Loucy (cell line): ENCODE results near the gene NFYA.

Source experiments
- H2AFZ ChIP-seq: fragments of 200-600 bp; sonication (generic); 2 replicates; pipeline ENCODE4 v1.6.0; 2016; ENCODE audit warnings: antibody characterized with exemption, mild to moderate bottlenecking, low read length, moderate library complexity
- H3F3A ChIP-seq: fragments of 200-600 bp; 2 replicates; pipeline ENCODE4 v1.6.0; 2016; ENCODE audit warnings: antibody characterized with exemption, low read depth, mild to moderate bottlenecking
- H3K27me3 ChIP-seq: fragments of 200-600 bp; sonication (generic); 2 replicates; pipeline ENCODE4 v1.6.1; 2014; ENCODE audit warnings: low read length, mild to moderate bottlenecking; ENCODE audit not compliant: insufficient read depth, poor library complexity, severe bottlenecking
- H3K36me3 ChIP-seq: fragments of 200-600 bp; sonication (generic); 2 replicates; pipeline ENCODE4 v1.6.1; 2016; ENCODE audit warnings: low read length; ENCODE audit not compliant: insufficient read depth
- H3K4me1 ChIP-seq: fragments of 200-600 bp; sonication (generic); 2 replicates; pipeline ENCODE4 v1.5.1; 2014; ENCODE audit warnings: low read length, mild to moderate bottlenecking; ENCODE audit not compliant: insufficient read depth, poor library complexity, severe bottlenecking
- H3K4me2 ChIP-seq: fragments of 200-600 bp; sonication (generic); 2 replicates; pipeline ENCODE4 v1.6.0; 2014; ENCODE audit warnings: antibody characterized with exemption, low read length, low read depth, mild to moderate bottlenecking; ENCODE audit not compliant: poor library complexity, severe bottlenecking
- H3K4me3 ChIP-seq: fragments of 200-600 bp; sonication (generic); 2 replicates; pipeline ENCODE4 v1.5.1; 2014; ENCODE audit warnings: low read length, mild to moderate bottlenecking, mixed read lengths; ENCODE audit not compliant: poor library complexity, severe bottlenecking
- H3K79me2 ChIP-seq: fragments of 200-600 bp; sonication (generic); 2 replicates; pipeline ENCODE4 v1.6.1; 2014; ENCODE audit warnings: low read length; ENCODE audit not compliant: insufficient read depth
- H3K9ac ChIP-seq: fragments of 200-600 bp; sonication (generic); 2 replicates; pipeline ENCODE4 v1.6.0; 2014; ENCODE audit warnings: mild to moderate bottlenecking, low read depth, low read length, moderate library complexity; ENCODE audit not compliant: poor library complexity, severe bottlenecking
- H3K9me2 ChIP-seq: fragments of 200-600 bp; sonication (generic); replicated peaks from 2 replicates; pipeline ENCODE4 v1.6.1; 2016; ENCODE audit warnings: low read depth, low read length, mixed read lengths
- H3K9me3 ChIP-seq: fragments of 200-600 bp; sonication (generic); 2 replicates; pipeline ENCODE4 v1.6.1; 2014; ENCODE audit warnings: mild to moderate bottlenecking, antibody characterized with exemption, low read length, low read depth; ENCODE audit not compliant: insufficient read depth
- H4K20me1 ChIP-seq: fragments of 200-600 bp; sonication (generic); 2 replicates; pipeline ENCODE4 v1.6.0; 2014; ENCODE audit warnings: antibody characterized with exemption, low read length, mild to moderate bottlenecking; ENCODE audit not compliant: insufficient read depth, poor library complexity, severe bottlenecking
- CTCF ChIP-seq: fragments of 200-600 bp; sonication (generic); conservative IDR thresholded peaks from 2 replicates; pipeline ENCODE4 v1.5.1; 2014; ENCODE audit warnings: mild to moderate bottlenecking, antibody characterized with exemption, low read length
- EZH2phosphoT487 ChIP-seq: fragments of 200-600 bp; IDR thresholded peaks from 2 replicates; pipeline ENCODE4 v1.6.1; 2018; ENCODE audit warnings: antibody characterized with exemption, mild to moderate bottlenecking, moderate library complexity, borderline replicate concordance

Gene NFYA

GRCh38 chr6:41027241-41027640 lies 45.5 kb upstream of the NFYA start:
- Histone ChIP-seq H2AFZ (peak overlapping the region; percentile 64; the same call in 1 of the 2 replicates), H3F3A (no peaks in the 10 kb centered on the region), H3K4me3 (peak overlapping the region; percentile 86), H3K79me2 (peaks cover 25% of the 10 kb centered on the region), H4K20me1 (no peaks in the 10 kb centered on the region), H3K36me3 (no peaks in the 10 kb centered on the region), H3K4me2 (peak overlapping the region; percentile 80), H3K9me3 (no peaks in the 10 kb centered on the region), H3K9ac (peak overlapping the region; percentile 99), H3K27me3 (no peaks in the 10 kb centered on the region), H3K9me2 (no peaks in the 10 kb centered on the region), H3K4me1 (peaks cover 41% of the 10 kb centered on the region)
- TF ChIP-seq EZH2phosphoT487: no peak
- TF ChIP-seq CTCF: no peak

- Histone ChIP-seq H2AFZ (peak overlapping the region; percentile 64), H3K9ac (peak overlapping the region; percentile 99), H3K9me2 (no peaks in the 10 kb centered on the region), H3K79me2 (peaks cover 25% of the 10 kb centered on the region), H3K4me3 (peak overlapping the region; percentile 86), H3K4me1 (peaks cover 41% of the 10 kb centered on the region), H3K9me3 (no peaks in the 10 kb centered on the region), H3K4me2 (peak overlapping the region; percentile 80), H4K20me1 (no peaks in the 10 kb centered on the region), H3K27me3 (no peaks in the 10 kb centered on the region), H3K36me3 (no peaks in the 10 kb centered on the region), H3F3A (no peaks in the 10 kb centered on the region)
- peak; percentile 98 for TF ChIP-seq CTCF
- no peak for TF ChIP-seq EZH2phosphoT487
These were observed 44.8 kb upstream of the NFYA start for GRCh38 chr6:41027799-41028560.

- Histone ChIP-seq H3F3A (no peaks in the 10 kb centered on the region), H2AFZ (peak overlapping the region; percentile 64), H3K9me2 (no peaks in the 10 kb centered on the region), H3K9me3 (no peaks in the 10 kb centered on the region), H3K4me1 (peaks cover 36% of the 10 kb centered on the region), H3K4me2 (peak overlapping the region; percentile 80), H4K20me1 (no peaks in the 10 kb centered on the region), H3K79me2 (peaks cover 25% of the 10 kb centered on the region), H3K9ac (peak overlapping the region; percentile 99), H3K27me3 (no peaks in the 10 kb centered on the region), H3K4me3 (peak overlapping the region; percentile 86), H3K36me3 (no peaks in the 10 kb centered on the region)
- TF ChIP-seq EZH2phosphoT487 (no peak), CTCF (no peak)
These were observed 44.0 kb upstream of the NFYA start for GRCh38 chr6:41028561-41029412.
